ENCODE data around the gene SMAP1.
A peak's percentile ranks its signal among the peaks of the same experiment; 100 is the strongest.
"Not testable (repeated sequence)": the region's sequence is repeated elsewhere in the genome, so short reads cannot be mapped to it uniquely, and the experiment has no call there.

SMAP1 gene

GRCh38 chr6:70742462-70742861 is 74.8 kb downstream of the SMAP1 start:
- not testable (repeated sequence) for DNase-seq

GRCh38 chr6:70753870-70754380 is 86.2 kb downstream of the SMAP1 start:
- no peak for DNase-seq

GRCh38 chr6:70758883-70759282 is 91.2 kb downstream of the SMAP1 start:
- DNase-seq, result no peak

- no peak for DNase-seq
Observed at GRCh38 chr6:70763754-70764510, 96.2 kb downstream of the SMAP1 start.

GRCh38 chr6:70764706-70765105 is 97.0 kb downstream of the SMAP1 start:
- DNase-seq, result no peak

- DNase-seq, result peak; percentile 71
Observed at GRCh38 chr6:70771351-70771750, 103.7 kb downstream of the SMAP1 start.

GRCh38 chr6:70779934-70780333 is 112.3 kb downstream of the SMAP1 start:
- no peak for DNase-seq

- DNase-seq, result peak; percentile 54
Observed at GRCh38 chr6:70790483-70791224, 123.0 kb downstream of the SMAP1 start.

- DNase-seq, result no peak
Observed at GRCh38 chr6:70797625-70798024, 129.9 kb downstream of the SMAP1 start.

- DNase-seq, result no peak
Observed at GRCh38 chr6:70806086-70806485, 138.4 kb downstream of the SMAP1 start.

GRCh38 chr6:70811788-70812187 is 144.1 kb downstream of the SMAP1 start:
- DNase-seq, result peak; percentile 13

GRCh38 chr6:70813885-70814284 is 146.2 kb downstream of the SMAP1 start:
- DNase-seq, result no peak

GRCh38 chr6:70819646-70820045 is 152.0 kb downstream of the SMAP1 start:
- DNase-seq, result no peak

- no peak for DNase-seq
Observed at GRCh38 chr6:70820778-70821177, 153.1 kb downstream of the SMAP1 start.

- no peak for DNase-seq
Observed at GRCh38 chr6:70821751-70822150, 154.1 kb downstream of the SMAP1 start.

GRCh38 chr6:70823651-70824050 is 156.0 kb downstream of the SMAP1 start:
- DNase-seq, result no peak

GRCh38 chr6:70831427-70831826 is 163.7 kb downstream of the SMAP1 start:
- no peak for DNase-seq

- no peak for DNase-seq
Observed at GRCh38 chr6:70834520-70834919, 166.8 kb downstream of the SMAP1 start.

- peak; percentile 65 for DNase-seq
Observed at GRCh38 chr6:70838907-70839285, 171.2 kb downstream of the SMAP1 start.

GRCh38 chr6:70839286-70840266 is 171.9 kb downstream of the SMAP1 start:
- DNase-seq, result peak; percentile 63

GRCh38 chr6:70841112-70841511 is 173.4 kb downstream of the SMAP1 start:
- DNase-seq, result peak; percentile 41

GRCh38 chr6:70842541-70842940 is 174.9 kb downstream of the SMAP1 start:
- no peak for DNase-seq

All from NCI-H69 (cell line).